ENCODE data around the gene POU6F2.

- TF ChIP-seq CTCF (IDR thresholded peaks at IDR 0.05) (no peak), EZH2 (IDR thresholded peaks at IDR 0.05; ENCODE audit: borderline replicate concordance, insufficient read depth, low read depth, low read length, poor library complexity, severe bottlenecking) (no peak)
These were observed 49.2 kb upstream of the POU6F2 start for GRCh38 chr7:38928506-38928905.
